GM21381 (cell line): ENCODE measurements around the gene SH2D6.
"Not testable (repeated sequence)": the region's sequence is repeated elsewhere in the genome, so short reads cannot be mapped to it uniquely, and the experiment has no call there.

Experiments
- ATAC-seq: cut with Tn5 transposase; IDR thresholded peaks from one replicate; pipeline ENCODE4 v1.9.1; 2021; ENCODE audit warnings: mild to moderate bottlenecking, moderate library complexity; ENCODE audit not compliant: unreplicated experiment

SH2D6 gene

GRCh38 chr2:85439025-85439472 lies 20.5 kb downstream of the SH2D6 start:
- ATAC-seq: no peak

- ATAC-seq: not testable (repeated sequence)
Observed at GRCh38 chr2:85439569-85439968, 21.1 kb downstream of the SH2D6 start.

- no peak for ATAC-seq
Observed at GRCh38 chr2:85439986-85440385, 21.5 kb downstream of the SH2D6 start.

GRCh38 chr2:85440729-85441128 lies 22.2 kb downstream of the SH2D6 start:
- ATAC-seq: no peak

- no peak for ATAC-seq
Observed at GRCh38 chr2:85441864-85442263, 23.4 kb downstream of the SH2D6 start.

- ATAC-seq: no peak
Observed at GRCh38 chr2:85444629-85445172, 26.2 kb downstream of the SH2D6 start.

GRCh38 chr2:85445316-85446295 lies 27.1 kb downstream of the SH2D6 start:
- ATAC-seq: no peak

- ATAC-seq: no peak
Observed at GRCh38 chr2:85446296-85447221, 28.0 kb downstream of the SH2D6 start.

- ATAC-seq: no peak
Observed at GRCh38 chr2:85447222-85447585, 28.7 kb downstream of the SH2D6 start.

GRCh38 chr2:85448461-85449213 lies 30.1 kb downstream of the SH2D6 start:
- no peak for ATAC-seq

- ATAC-seq: no peak
Observed at GRCh38 chr2:85449214-85449588, 30.7 kb downstream of the SH2D6 start.

GRCh38 chr2:85452237-85452636 lies 33.7 kb downstream of the SH2D6 start:
- ATAC-seq: no peak

- no peak for ATAC-seq
Observed at GRCh38 chr2:85453571-85453970, 35.1 kb downstream of the SH2D6 start.

GRCh38 chr2:85455552-85456090 lies 37.1 kb downstream of the SH2D6 start:
- ATAC-seq: no peak

- ATAC-seq: no peak
Observed at GRCh38 chr2:85457043-85457442, 38.5 kb downstream of the SH2D6 start.

GRCh38 chr2:85457877-85458316 lies 39.4 kb downstream of the SH2D6 start:
- ATAC-seq: no peak

- no peak for ATAC-seq
Observed at GRCh38 chr2:85458601-85459563, 40.4 kb downstream of the SH2D6 start.

- ATAC-seq: no peak
Observed at GRCh38 chr2:85459771-85460170, 41.3 kb downstream of the SH2D6 start.

- ATAC-seq: no peak
Observed at GRCh38 chr2:85462322-85462721, 43.8 kb downstream of the SH2D6 start.
